KMS-11 (cell line): ENCODE measurements around the gene THOC1.

ENCODE experiments used
- H2AFZ ChIP-seq: fragments of 200-600 bp; sonication (generic); 2 replicates; pipeline ENCODE4 v1.6.1; 2016; ENCODE audit warnings: antibody characterized with exemption, mixed run types, low read depth
- H3K27ac ChIP-seq: fragments of 200-600 bp; sonication (generic); 2 replicates; pipeline ENCODE4 v1.6.1; 2016; ENCODE audit warnings: mild to moderate bottlenecking, mixed run types
- H3K27me3 ChIP-seq: fragments of 200-600 bp; sonication (generic); 2 replicates; pipeline ENCODE4 v1.6.1; 2017; ENCODE audit warnings: mild to moderate bottlenecking, low read depth, mixed run types, moderate library complexity; ENCODE audit not compliant: insufficient read depth
- H3K36me3 ChIP-seq: fragments of 200-600 bp; sonication (generic); 2 replicates; pipeline ENCODE4 v1.6.1; 2017; ENCODE audit warnings: mild to moderate bottlenecking, mixed run types; ENCODE audit not compliant: insufficient read depth
- H3K4me1 ChIP-seq: fragments of 200-600 bp; sonication (generic); 2 replicates; pipeline ENCODE4 v1.6.1; 2016; ENCODE audit warnings: mild to moderate bottlenecking, low read depth, mixed run types; ENCODE audit not compliant: poor library complexity, severe bottlenecking
- H3K4me2 ChIP-seq: fragments of 200-600 bp; sonication (generic); 2 replicates; pipeline ENCODE4 v1.7.0; 2016; ENCODE audit warnings: mild to moderate bottlenecking, mixed run types
- H3K4me3 ChIP-seq: fragments of 200-600 bp; sonication (generic); IDR thresholded peaks from 2 replicates; pipeline ENCODE4 v1.6.1; 2017; ENCODE audit warnings: low read depth, low read length, mixed read lengths; ENCODE audit not compliant: insufficient read depth
- H3K79me2 ChIP-seq: fragments of 200-600 bp; sonication (generic); 2 replicates; pipeline ENCODE4 v1.6.1; 2016; ENCODE audit warnings: low read depth, mixed run types; ENCODE audit not compliant: insufficient read depth
- H3K9ac ChIP-seq: fragments of 200-600 bp; sonication (generic); 2 replicates; pipeline ENCODE4 v1.6.1; 2016; ENCODE audit warnings: mild to moderate bottlenecking, mixed run types
- H4K20me1 ChIP-seq: fragments of 200-600 bp; sonication (generic); 2 replicates; pipeline ENCODE4 v1.6.1; 2016; ENCODE audit warnings: mild to moderate bottlenecking, mixed run types; ENCODE audit not compliant: insufficient read depth
- TF ChIP-seq, protein P1 (sequence below): fragments of 200-600 bp; sonication (generic); conservative IDR thresholded peaks from 2 replicates; pipeline ENCODE4 v1.6.1; 2017; ENCODE audit warnings: low read depth, mild to moderate bottlenecking, antibody characterized with exemption, low read length, moderate library complexity, mixed read lengths

THOC1 gene

DNA sequence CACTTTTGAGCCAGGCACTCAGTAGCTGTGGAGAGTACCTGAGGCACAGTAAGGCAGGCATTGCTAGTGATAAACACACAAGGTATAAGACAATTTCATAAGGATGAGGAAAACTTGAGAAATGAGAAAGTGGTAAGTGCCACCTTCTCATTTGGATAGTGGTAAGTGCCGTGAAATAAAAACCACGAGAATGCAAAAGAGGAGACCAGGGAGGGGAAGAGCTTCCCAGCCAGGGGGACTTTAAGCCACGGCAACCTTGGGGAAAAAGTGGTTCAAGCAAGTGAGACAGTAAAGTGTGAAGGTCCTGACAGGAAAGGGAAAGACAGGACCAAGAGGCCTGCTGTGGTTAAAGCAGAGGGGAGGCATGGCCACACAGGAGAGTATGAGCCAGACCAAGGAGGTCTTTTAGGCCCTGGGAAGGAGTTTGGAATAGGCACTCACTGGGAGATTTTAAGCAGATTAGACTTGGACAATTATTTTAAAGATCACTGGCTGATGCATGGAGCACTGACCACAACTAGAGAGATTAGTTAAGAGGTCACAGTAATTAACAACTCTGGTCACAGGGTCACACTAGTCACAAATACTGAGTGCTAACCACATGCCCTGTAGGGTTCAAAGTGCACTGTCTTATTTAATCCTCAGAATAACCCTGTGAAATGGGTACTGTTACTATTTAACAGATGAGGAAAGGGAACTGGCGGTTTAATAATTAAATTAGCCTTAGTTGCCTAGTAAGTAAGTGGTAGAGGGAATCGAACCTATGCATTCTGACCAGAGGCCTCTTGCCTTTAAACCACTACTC is 50.1 kb downstream of the THOC1 start:
- Histone ChIP-seq H3K4me3 (no peak overlapping the region), H3K27me3 (no peaks in the 10 kb centered on the region), H3K79me2 (no peaks in the 10 kb centered on the region), H4K20me1 (no peaks in the 10 kb centered on the region), H2AFZ (no peak overlapping the region), H3K9ac (no peak overlapping the region), H3K27ac (no peak overlapping the region), H3K4me1 (no peaks in the 10 kb centered on the region), H3K4me2 (no peak overlapping the region), H3K36me3 (0 out of 2 replicates have a peak, but pooled peaks cover 5% of the 10 kb centered on the region)
- TF ChIP-seq, protein P1, sequence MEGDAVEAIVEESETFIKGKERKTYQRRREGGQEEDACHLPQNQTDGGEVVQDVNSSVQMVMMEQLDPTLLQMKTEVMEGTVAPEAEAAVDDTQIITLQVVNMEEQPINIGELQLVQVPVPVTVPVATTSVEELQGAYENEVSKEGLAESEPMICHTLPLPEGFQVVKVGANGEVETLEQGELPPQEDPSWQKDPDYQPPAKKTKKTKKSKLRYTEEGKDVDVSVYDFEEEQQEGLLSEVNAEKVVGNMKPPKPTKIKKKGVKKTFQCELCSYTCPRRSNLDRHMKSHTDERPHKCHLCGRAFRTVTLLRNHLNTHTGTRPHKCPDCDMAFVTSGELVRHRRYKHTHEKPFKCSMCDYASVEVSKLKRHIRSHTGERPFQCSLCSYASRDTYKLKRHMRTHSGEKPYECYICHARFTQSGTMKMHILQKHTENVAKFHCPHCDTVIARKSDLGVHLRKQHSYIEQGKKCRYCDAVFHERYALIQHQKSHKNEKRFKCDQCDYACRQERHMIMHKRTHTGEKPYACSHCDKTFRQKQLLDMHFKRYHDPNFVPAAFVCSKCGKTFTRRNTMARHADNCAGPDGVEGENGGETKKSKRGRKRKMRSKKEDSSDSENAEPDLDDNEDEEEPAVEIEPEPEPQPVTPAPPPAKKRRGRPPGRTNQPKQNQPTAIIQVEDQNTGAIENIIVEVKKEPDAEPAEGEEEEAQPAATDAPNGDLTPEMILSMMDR = no peak

DNA sequence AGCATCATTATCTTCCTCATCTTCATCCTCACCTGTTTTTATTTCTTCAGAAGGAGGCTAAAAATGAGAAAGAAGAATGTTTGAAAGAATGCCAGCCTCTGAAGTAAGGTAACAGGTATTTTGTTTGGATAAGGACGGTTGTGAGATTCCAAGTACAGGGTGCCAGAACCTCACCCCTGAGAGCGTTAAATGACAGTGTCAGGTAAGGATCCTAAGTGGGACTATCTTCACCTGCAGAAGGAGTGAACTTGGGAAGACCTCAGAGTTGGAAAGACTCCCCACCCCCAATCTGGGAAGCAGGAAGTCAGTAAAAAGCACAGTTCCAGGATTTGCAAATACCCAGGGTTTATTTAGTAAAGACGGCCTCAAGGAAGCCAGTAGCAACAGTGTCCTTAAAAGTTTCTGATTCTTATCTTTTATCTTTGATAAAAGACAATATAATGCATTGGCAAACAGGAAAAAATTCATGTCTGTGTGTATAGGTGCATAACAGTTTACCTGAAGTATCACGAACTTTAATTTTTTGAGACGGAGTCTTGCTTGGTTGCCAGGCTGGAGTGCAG is 52.3 kb downstream of the THOC1 start:
- Histone ChIP-seq H3K4me3 (no peak overlapping the region), H3K4me2 (no peak overlapping the region), H3K9ac (no peak overlapping the region), H3K27ac (no peak overlapping the region), H3K4me1 (no peaks in the 10 kb centered on the region), H3K27me3 (no peaks in the 10 kb centered on the region), H2AFZ (no peak overlapping the region), H4K20me1 (no peaks in the 10 kb centered on the region), H3K36me3 (peaks cover 20% of the 10 kb centered on the region; the same call in 1 of the 2 replicates), H3K79me2 (no peaks in the 10 kb centered on the region)
- TF ChIP-seq, protein P1 = no peak

DNA sequence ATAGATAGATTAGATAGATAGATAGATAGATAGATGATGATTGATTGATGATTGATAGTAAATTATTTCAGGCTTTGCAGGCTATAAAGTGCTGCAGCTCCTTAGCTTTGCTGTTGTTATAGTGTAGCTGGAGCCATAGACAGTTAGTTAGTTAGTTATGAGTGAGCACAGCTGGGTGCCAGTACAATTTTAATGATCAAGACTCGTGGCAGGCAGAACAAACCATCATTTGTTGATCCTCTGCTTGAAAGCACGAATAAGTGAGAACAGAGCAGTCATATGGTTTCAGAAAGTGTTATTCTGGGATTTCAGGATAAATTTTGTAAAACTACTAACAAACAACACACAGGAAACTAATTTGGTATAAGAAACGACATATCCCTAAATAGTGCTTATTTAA is 53.9 kb downstream of the THOC1 start:
- Histone ChIP-seq H3K36me3 (peaks cover 20% of the 10 kb centered on the region; the same call in 1 of the 2 replicates), H3K27ac (no peak overlapping the region), H4K20me1 (no peaks in the 10 kb centered on the region), H3K9ac (no peak overlapping the region), H3K4me2 (no peak overlapping the region), H3K4me3 (no peak overlapping the region), H3K4me1 (no peaks in the 10 kb centered on the region), H3K79me2 (no peaks in the 10 kb centered on the region), H3K27me3 (no peaks in the 10 kb centered on the region), H2AFZ (no peak overlapping the region)
- TF ChIP-seq, protein P1 = no peak

DNA sequence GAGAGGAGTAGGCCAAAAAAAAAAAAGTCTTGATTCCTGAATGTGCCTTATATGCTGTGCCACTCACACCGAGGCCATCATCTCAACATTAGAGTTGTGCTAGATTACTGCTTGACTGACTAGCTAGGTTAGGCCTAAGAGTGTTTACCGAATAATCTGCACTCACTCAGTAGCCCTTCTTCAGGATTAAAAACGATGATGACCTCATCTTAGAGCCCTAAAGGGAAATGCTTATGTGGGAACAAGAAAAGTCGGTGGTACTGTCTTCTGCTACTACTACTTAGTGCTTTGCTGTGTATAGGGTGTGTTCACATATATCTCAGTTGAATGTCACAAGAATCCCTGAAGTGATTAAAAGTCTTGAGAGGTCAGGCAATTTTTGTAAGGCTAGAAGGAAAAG is 54.3 kb downstream of the THOC1 start:
- Histone ChIP-seq H3K36me3 (peaks cover 20% of the 10 kb centered on the region; the same call in 1 of the 2 replicates), H3K4me3 (no peak overlapping the region), H4K20me1 (no peaks in the 10 kb centered on the region), H3K27me3 (no peaks in the 10 kb centered on the region), H3K4me2 (no peak overlapping the region), H3K27ac (no peak overlapping the region), H3K79me2 (no peaks in the 10 kb centered on the region), H3K9ac (no peak overlapping the region), H2AFZ (no peak overlapping the region), H3K4me1 (no peaks in the 10 kb centered on the region)
- TF ChIP-seq, protein P1 = no peak
